ENCODE data around the gene SYT2. TPM values are rescaled to one million over a fixed set of nuclear protein-coding genes. Genes with fewer than 3 reads are reported as not detected.

SYT2 gene
- total and polyA plus RNA-seq, 9 of the 15 experiments (the other 6 are each of a cell fraction or from before 2014, with no cell fraction given) = not detected

GRCh38 chr1:202624088-202624780, 86.0 kb downstream of the SYT2 start (continued):
- TF ChIP-seq CUX1 (CRISPR knock-in tag; IDR thresholded peaks at IDR 0.05) = no peak
- no peak for TF ChIP-seq BRD4 (IDR thresholded peaks at IDR 0.05)
- TF ChIP-seq ZBTB5 (IDR thresholded peaks at IDR 0.05) = 0 out of 2 replicates have a peak, but pooled peaks have one; percentile 48
- TF ChIP-seq RCOR1 (IDR thresholded peaks at IDR 0.05; ENCODE audit: borderline replicate concordance in 1 of 2, low read depth in 2 of 2, low read length in 2 of 2) = no peak
- no peak for TF ChIP-seq FUS (optimal IDR thresholded peaks at IDR 0.05; ENCODE audit: low read depth, low read length)
- no peak for TF ChIP-seq STAT5A (IDR thresholded peaks at IDR 0.05; ENCODE audit: borderline replicate concordance, low read length)
- peak; percentile 57 for TF ChIP-seq ZNF280A (IDR thresholded peaks at IDR 0.05; ENCODE audit: low read depth, partially characterized antibody)
- TF ChIP-seq LARP7 (IDR thresholded peaks at IDR 0.05) = peak; percentile 56; the same call in 1 of the 2 replicates
- TF ChIP-seq TRIM24 (IDR thresholded peaks at IDR 0.05) = 0 out of 4 replicates have a peak, but pooled peaks of 1 of the 2 experiments have one; percentile 25
